Parathyroid adenoma (tissue), 2 donors: ENCODE measurements around the gene MFN1.

Source experiments
- H2AFZ ChIP-seq: fragments of 300-600 bp; sonication (generic); one replicate; pipeline ENCODE4 v1.7.0; 2017; ENCODE audit warnings: antibody characterized with exemption, mild to moderate bottlenecking
- H3K27ac ChIP-seq: fragments of 300-600 bp; sonication (generic); one replicate; pipeline ENCODE4 v1.7.0; 2017
- H3K27me3 ChIP-seq: fragments of 300-600 bp; sonication (generic); one replicate; pipeline ENCODE4 v1.7.0; 2017; ENCODE audit warnings: low read length; ENCODE audit not compliant: control insufficient read depth, insufficient read depth
- H3K36me3 ChIP-seq: fragments of 300-600 bp; sonication (generic); one replicate; pipeline ENCODE4 v1.7.0; 2017; ENCODE audit warnings: low read length; ENCODE audit not compliant: control insufficient read depth, insufficient read depth
- H3K4me1 ChIP-seq: fragments of 300-600 bp; sonication (generic); one replicate; pipeline ENCODE4 v1.7.0; 2017; ENCODE audit warnings: control low read depth
- H3K4me2 ChIP-seq: fragments of 300-600 bp; sonication (generic); one replicate; pipeline ENCODE4 v1.7.0; 2017; ENCODE audit warnings: low read length
- H3K4me3 ChIP-seq: fragments of 300-600 bp; sonication (generic); one replicate; pipeline ENCODE4 v1.7.0; 2017; ENCODE audit warnings: low read depth, low read length
- H3K79me2 ChIP-seq: fragments of 300-600 bp; sonication (generic); one replicate; pipeline ENCODE4 v1.7.0; 2017; ENCODE audit warnings: control low read depth
- H3K9ac ChIP-seq: fragments of 300-600 bp; sonication (generic); one replicate; pipeline ENCODE4 v1.7.0; 2017; ENCODE audit warnings: mild to moderate bottlenecking
- H3K9me3 ChIP-seq: fragments of 300-600 bp; sonication (generic); one replicate; pipeline ENCODE4 v1.7.0; 2017; ENCODE audit warnings: low read length; ENCODE audit not compliant: control insufficient read depth
- TF ChIP-seq, protein P1 (sequence below): fragments of 300-600 bp; sonication (generic); IDR thresholded peaks from one replicate; pipeline ENCODE4 v1.7.0; 2017; ENCODE audit warnings: antibody characterized with exemption, mild to moderate bottlenecking
- donor health status: primary hyperparathyroidism.

Gene MFN1

DNA sequence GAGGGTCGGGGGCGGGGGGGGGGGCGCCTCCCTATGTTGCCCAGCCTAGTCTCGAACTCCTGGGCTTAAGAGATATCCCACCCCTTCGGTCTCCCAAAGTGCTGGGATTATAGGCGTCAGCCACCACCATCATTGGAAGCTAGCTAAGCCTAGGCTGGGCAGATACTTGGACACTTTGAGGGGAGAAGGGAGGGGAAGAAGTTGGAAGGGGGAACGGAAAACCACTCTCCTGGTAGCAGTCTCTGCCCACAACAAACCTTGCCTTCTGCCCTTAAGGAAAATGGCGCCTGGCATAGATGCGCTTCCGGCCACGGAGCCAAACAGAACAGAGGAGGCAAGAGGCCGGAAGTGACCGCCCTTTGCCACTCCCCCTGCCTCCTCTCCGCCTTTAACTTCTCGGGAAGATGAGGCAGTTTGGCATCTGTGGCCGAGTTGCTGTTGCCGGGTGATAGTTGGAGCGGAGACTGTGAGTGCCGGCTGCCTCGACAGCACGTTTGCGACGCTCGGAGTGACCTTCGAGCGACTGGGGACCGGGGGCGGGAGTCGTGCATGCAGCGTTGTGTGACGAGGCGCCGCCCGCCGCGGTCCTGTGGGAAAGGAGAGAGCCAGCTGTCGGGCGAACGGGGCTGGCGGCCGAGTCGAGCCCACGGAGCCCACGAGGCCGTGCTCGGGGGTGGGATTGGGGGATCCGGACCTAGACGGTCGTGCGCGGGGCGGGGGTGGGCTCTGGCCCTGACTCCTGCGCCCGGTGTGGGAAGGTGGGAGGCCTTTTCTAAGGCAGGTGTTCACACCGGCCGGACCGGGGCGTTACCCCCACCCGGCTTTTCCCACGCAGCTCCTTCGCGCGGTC, at the start of gene MFN1:
Gene MFN1 (plus strand): TSS at position 365 of the 850 bp plus-strand sequence. CDS start 1,143 bp downstream, outside the sequence.
- Histone ChIP-seq H3K27ac (peak within 1 kb of the TSS; percentile 64), H3K36me3 (no peaks in the 10 kb centered on the region), H3K4me3 (peak within 1 kb of the TSS; percentile 97), H2AFZ (peak within 1 kb of the TSS; percentile 99), H3K9me3 (no peaks in the 10 kb centered on the region), H3K9ac (peak within 1 kb of the TSS; percentile 14), H3K79me2 (no peaks in the 10 kb centered on the region), H3K4me1 (no peaks in the 10 kb centered on the region), H3K4me2 (peak within 1 kb of the TSS; percentile 46), H3K27me3 (no peaks in the 10 kb centered on the region)
- TF ChIP-seq, protein P1, sequence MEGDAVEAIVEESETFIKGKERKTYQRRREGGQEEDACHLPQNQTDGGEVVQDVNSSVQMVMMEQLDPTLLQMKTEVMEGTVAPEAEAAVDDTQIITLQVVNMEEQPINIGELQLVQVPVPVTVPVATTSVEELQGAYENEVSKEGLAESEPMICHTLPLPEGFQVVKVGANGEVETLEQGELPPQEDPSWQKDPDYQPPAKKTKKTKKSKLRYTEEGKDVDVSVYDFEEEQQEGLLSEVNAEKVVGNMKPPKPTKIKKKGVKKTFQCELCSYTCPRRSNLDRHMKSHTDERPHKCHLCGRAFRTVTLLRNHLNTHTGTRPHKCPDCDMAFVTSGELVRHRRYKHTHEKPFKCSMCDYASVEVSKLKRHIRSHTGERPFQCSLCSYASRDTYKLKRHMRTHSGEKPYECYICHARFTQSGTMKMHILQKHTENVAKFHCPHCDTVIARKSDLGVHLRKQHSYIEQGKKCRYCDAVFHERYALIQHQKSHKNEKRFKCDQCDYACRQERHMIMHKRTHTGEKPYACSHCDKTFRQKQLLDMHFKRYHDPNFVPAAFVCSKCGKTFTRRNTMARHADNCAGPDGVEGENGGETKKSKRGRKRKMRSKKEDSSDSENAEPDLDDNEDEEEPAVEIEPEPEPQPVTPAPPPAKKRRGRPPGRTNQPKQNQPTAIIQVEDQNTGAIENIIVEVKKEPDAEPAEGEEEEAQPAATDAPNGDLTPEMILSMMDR, result no peak

DNA sequence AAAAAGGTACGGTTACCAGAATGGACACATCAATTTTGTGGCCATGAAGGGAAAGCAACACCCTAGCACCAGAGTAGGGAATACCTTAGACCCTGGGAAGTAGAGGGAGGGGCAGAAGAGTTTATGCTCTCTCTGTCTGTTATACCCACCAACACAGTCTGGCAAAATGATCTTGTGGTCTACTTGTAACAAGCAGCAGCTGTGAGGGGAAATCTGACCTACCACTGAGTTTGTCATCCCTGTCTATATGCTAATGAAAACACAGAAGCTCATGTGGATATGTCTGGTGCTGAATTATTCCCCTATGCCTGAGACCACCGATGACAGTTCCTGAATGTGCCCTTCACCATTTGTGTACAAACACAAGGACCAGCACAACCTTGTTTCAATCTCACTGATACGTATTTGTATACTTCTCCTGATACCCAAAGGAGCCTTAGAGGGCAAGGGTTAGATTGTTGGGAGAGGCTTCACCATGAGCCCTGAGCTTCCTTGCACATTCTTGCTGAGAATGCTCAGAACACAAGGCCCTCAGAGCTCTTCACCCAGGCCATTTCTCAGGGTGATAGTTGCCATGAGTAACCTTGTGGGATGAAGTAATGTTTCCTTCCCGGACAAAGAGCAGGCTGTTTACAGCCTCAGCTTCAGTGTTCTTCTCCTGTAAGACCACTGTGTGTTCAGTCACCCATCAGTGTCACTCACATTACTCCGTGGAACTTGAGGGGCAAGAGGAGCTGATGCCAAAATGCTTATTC, 49.4 kb upstream of the MFN1 start:
- Histone ChIP-seq H2AFZ (peak overlapping the region; percentile 20), H3K4me1 (no peaks in the 10 kb centered on the region), H3K27ac (no peak overlapping the region), H3K9me3 (no peaks in the 10 kb centered on the region), H3K79me2 (no peaks in the 10 kb centered on the region), H3K9ac (no peak overlapping the region), H3K4me3 (no peak overlapping the region), H3K36me3 (no peaks in the 10 kb centered on the region), H3K27me3 (no peaks in the 10 kb centered on the region), H3K4me2 (no peak overlapping the region)
- TF ChIP-seq, protein P1, result no peak

DNA sequence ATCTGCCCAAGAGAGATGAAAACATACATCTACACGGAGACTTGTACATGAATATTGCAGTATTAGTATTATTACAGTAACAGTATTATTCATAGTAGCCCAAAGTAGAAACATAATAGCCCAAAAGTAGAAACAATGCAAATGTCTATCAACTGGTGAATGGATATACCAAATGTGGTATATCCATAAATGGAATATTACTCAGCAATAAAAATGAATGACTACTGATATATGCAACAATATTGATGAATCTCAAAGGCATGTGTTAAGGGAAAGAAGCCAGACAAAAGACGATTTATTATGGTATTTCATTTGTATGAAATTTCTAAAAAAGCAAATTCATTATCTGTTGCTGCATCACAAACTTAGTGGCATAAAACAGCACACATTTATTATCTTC, 48.2 kb upstream of the MFN1 start:
- no peak overlapping the region for H3K4me3 ChIP-seq
- H3K4me1 ChIP-seq, result no peaks in the 10 kb centered on the region
- H3K9ac ChIP-seq, result no peak overlapping the region
- no peak overlapping the region for H3K27ac ChIP-seq
- no peaks in the 10 kb centered on the region for H3K27me3 ChIP-seq
- TF ChIP-seq, protein P1, result no peak
- no peaks in the 10 kb centered on the region for H3K9me3 ChIP-seq
- no peaks in the 10 kb centered on the region for H3K79me2 ChIP-seq
- no peaks in the 10 kb centered on the region for H3K36me3 ChIP-seq
- H3K4me2 ChIP-seq, result no peak overlapping the region
- H2AFZ ChIP-seq, result no peak overlapping the region

DNA sequence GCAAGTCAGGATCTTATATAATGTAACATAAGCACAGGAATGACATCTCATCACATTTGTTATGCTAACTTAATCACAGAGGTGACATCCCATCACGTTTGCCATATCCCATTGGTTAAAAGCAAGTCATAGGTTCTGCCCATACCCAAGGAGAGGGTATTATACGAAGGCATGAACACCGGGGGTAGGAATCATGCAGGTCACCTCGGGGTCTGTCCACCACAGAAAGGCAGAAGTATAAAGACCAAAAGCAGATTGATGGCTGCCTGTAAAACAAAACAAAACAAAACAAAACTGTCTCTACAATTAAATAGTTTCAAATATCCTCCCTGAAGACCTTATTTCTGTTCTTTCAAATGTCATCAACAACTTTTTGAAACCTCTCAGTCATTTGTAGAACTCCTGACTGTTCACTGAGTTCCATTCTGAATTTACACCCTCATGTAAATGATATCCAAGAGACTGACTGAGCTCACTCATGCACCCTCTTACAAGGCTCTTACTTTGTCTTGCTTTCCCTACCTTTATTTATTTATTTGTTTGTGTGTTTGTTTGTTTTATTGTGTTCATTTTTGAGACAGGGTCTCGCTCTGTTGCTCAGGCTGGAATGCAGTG, 47.4 kb upstream of the MFN1 start:
- no peak overlapping the region for H3K4me3 ChIP-seq
- H3K4me2 ChIP-seq, result no peak overlapping the region
- TF ChIP-seq, protein P1, result no peak
- no peak overlapping the region for H2AFZ ChIP-seq
- no peaks in the 10 kb centered on the region for H3K27me3 ChIP-seq
- H3K36me3 ChIP-seq, result no peaks in the 10 kb centered on the region
- no peaks in the 10 kb centered on the region for H3K79me2 ChIP-seq
- H3K9me3 ChIP-seq, result no peaks in the 10 kb centered on the region
- H3K9ac ChIP-seq, result no peak overlapping the region
- no peaks in the 10 kb centered on the region for H3K4me1 ChIP-seq
- H3K27ac ChIP-seq, result no peak overlapping the region
